Subcutaneous abdominal adipose tissue (tissue), 5 donors: ENCODE data around the gene CAMSAP3.

ENCODE experiments used
- H3K27ac ChIP-seq: one replicate; pipeline ENCODE4 v1.7.0; 2013; ENCODE audit warnings: low read depth, mild to moderate bottlenecking, inconsistent platforms, low read length, moderate library complexity
- H3K27me3 ChIP-seq, 5 donors: one replicate each; pipeline ENCODE4 v1.7.0; 2013; ENCODE audit warnings: low read length in 5 of 5, inconsistent platforms in 1 of 5; ENCODE audit not compliant: control insufficient read depth in 5 of 5, insufficient read depth in 4 of 5
- H3K36me3 ChIP-seq, 5 donors: one replicate each; pipeline ENCODE4 v1.7.0; 2013; ENCODE audit warnings: low read length in 5 of 5; ENCODE audit not compliant: control insufficient read depth in 5 of 5, insufficient read depth in 5 of 5
- H3K4me1 ChIP-seq, 5 donors: one replicate each; pipeline ENCODE4 v1.7.0; 2013; ENCODE audit warnings: low read length in 5 of 5, mild to moderate bottlenecking in 3 of 5, moderate library complexity in 1 of 5; ENCODE audit not compliant: control insufficient read depth in 5 of 5, insufficient read depth in 5 of 5
- H3K4me3 ChIP-seq, 5 donors: one replicate each; pipeline ENCODE4 v1.7.0; 2013; ENCODE audit warnings: low read length in 5 of 5, low read depth in 1 of 5
- H3K9ac ChIP-seq, 5 donors: one replicate each; pipeline ENCODE4 v1.7.0; 2013; ENCODE audit warnings: low read length in 5 of 5, mild to moderate bottlenecking in 4 of 5, moderate library complexity in 3 of 5
- H3K9me3 ChIP-seq, 5 donors: one replicate each; pipeline ENCODE4 v1.7.0; 2013; ENCODE audit warnings: low read length in 5 of 5; ENCODE audit not compliant: control insufficient read depth in 5 of 5
- donor health status: healthy.
- donor health status: healthy.
- donor health status: healthy.
- donor health status: healthy.
- donor health status: healthy.

CAMSAP3 gene

GRCh38 chr19:7554990-7555864, 40.4 kb upstream of the CAMSAP3 start:
- no peaks in the 10 kb centered on the region for H3K27me3 ChIP-seq
- peaks cover 0 to 5% (median 3%) of the 10 kb centered on the region in 5 donors for H3K4me1 ChIP-seq
- H3K9ac ChIP-seq, result no peak overlapping the region
- no peak overlapping the region for H3K4me3 ChIP-seq
- H3K36me3 ChIP-seq, result peaks cover 0 to 86% (median 64%) of the 10 kb centered on the region in 5 donors
- no peak overlapping the region for H3K27ac ChIP-seq
- peaks cover 0 to 2% (median 0%) of the 10 kb centered on the region in 5 donors for H3K9me3 ChIP-seq

DNA sequence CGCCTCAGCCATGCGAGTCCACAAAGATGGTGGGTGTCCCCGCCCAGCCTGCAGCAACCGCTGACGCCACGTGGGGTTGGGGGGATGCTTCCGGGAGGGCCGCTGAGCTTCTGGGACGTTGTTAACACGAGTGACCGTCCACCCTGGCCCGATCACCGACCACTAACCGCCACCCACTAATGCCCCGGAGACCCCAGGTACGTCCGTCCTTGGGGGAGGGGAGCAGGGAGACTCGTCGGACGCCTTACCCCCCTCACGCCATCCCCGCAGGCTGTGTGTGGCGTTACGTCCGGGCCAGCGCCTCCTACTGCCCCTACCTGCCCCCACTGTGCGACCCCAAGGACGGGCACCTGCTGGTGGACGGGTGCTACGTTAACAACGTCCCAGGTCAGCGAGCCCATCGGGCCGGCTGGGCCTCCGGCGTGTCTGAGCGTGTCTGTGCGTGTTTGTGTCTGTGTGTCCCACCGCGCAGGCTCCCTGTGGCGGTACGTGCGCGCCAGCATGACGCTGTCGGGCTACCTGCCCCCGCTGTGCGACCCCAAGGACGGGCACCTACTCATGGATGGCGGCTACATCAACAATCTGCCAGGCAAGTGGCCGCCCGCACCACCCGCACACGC, 38.9 kb upstream of the CAMSAP3 start:
- no peak overlapping the region for H3K27ac ChIP-seq
- peaks cover 0 to 90% (median 70%) of the 10 kb centered on the region in 5 donors for H3K36me3 ChIP-seq
- H3K27me3 ChIP-seq, result no peaks in the 10 kb centered on the region

DNA sequence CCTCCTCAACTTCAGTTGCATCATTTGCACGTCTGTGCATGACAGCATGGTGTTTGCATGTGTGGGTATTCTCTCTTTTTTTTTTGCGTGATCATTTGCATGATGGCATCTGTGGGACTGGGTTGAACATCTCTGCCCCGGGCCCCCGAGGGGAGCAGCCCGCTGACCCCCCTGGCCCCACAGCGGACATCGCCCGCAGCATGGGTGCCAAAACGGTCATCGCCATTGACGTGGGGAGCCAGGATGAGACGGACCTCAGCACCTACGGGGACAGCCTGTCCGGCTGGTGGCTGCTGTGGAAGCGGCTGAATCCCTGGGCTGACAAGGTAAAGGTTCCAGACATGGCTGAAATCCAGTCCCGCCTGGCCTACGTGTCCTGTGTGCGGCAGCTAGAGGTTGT, 37.0 kb upstream of the CAMSAP3 start:
- Histone ChIP-seq H3K27ac (no peak overlapping the region), H3K4me3 (no peak overlapping the region), H3K9me3 (peaks cover 0 to 5% (median 0%) of the 10 kb centered on the region in 5 donors), H3K36me3 (peaks cover 0 to 76% (median 64%) of the 10 kb centered on the region in 5 donors), H3K4me1 (no peaks in the 10 kb centered on the region), H3K27me3 (no peaks in the 10 kb centered on the region), H3K9ac (no peak overlapping the region)

More for the DNA sequence above, 38.9 kb upstream of the CAMSAP3 start:
- Histone ChIP-seq H3K4me1 (no peaks in the 10 kb centered on the region), H3K9me3 (peaks cover 0 to 5% (median 0%) of the 10 kb centered on the region in 5 donors), H3K9ac (no peak overlapping the region), H3K4me3 (no peak overlapping the region)

DNA sequence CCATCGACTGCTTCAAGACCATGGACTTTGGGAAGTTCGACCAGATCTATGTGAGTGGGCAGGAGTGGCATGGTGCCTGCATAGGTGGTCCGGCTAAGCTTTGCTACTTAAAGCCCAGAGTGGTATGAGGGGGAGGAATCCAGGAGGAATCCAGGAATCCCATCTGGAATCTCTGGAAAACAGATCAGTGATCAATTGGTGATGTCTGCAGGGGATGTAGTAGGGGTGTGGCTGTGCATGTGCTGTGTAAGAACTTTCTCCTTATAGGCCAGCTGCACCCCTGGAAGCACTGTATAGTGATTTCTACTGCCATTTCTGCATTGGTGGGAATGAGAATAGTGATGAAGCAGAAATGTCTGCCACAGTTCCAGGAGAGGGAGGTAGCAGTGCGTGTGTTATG, 36.6 kb upstream of the CAMSAP3 start:
- Histone ChIP-seq H3K9me3 (peaks cover 0 to 5% (median 0%) of the 10 kb centered on the region in 5 donors), H3K27ac (no peak overlapping the region), H3K36me3 (peaks cover 0 to 73% (median 61%) of the 10 kb centered on the region in 5 donors), H3K9ac (no peak overlapping the region), H3K4me1 (no peaks in the 10 kb centered on the region), H3K27me3 (no peaks in the 10 kb centered on the region), H3K4me3 (no peak overlapping the region)

GRCh38 chr19:7560255-7560654, 35.4 kb upstream of the CAMSAP3 start:
- H3K4me3 ChIP-seq, result no peak overlapping the region
- no peak overlapping the region for H3K27ac ChIP-seq
- peaks cover 0 to 5% (median 0%) of the 10 kb centered on the region in 5 donors for H3K9me3 ChIP-seq
- H3K9ac ChIP-seq, result no peak overlapping the region
- H3K36me3 ChIP-seq, result peaks cover 0 to 63% (median 51%) of the 10 kb centered on the region in 5 donors
- H3K4me1 ChIP-seq, result no peaks in the 10 kb centered on the region
- H3K27me3 ChIP-seq, result no peaks in the 10 kb centered on the region

DNA sequence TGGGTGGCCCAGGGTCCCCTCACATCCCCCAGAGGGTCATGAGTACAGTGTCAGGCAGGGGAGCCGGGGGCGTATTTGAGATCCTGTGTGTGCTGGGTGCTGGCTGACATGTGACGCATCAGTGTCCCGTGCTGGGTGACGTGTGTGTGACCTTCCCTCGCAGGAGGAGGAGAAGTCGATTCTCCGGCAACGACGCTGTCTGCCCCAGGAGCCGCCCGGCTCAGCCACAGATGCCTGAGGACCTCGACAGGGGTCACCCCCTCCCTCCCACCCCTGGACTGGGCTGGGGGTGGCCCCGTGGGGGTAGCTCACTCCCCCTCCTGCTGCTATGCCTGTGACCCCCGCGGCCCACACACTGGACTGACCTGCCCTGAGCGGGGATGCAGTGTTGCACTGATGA, 34.3 kb upstream of the CAMSAP3 start:
- H3K27ac ChIP-seq, result no peak overlapping the region
- peaks cover 0 to 52% (median 43%) of the 10 kb centered on the region in 5 donors for H3K36me3 ChIP-seq
- no peak overlapping the region for H3K9ac ChIP-seq
- H3K27me3 ChIP-seq, result no peaks in the 10 kb centered on the region
- peaks cover 0 to 5% (median 0%) of the 10 kb centered on the region in 5 donors for H3K9me3 ChIP-seq
- H3K4me3 ChIP-seq, result no peak overlapping the region
- H3K4me1 ChIP-seq, result no peaks in the 10 kb centered on the region

GRCh38 chr19:7562646-7563393, 32.8 kb upstream of the CAMSAP3 start:
- peaks cover 0 to 37% (median 28%) of the 10 kb centered on the region in 5 donors for H3K36me3 ChIP-seq
- H3K27ac ChIP-seq, result no peak overlapping the region
- no peak overlapping the region for H3K4me3 ChIP-seq
- H3K27me3 ChIP-seq, result no peaks in the 10 kb centered on the region
- H3K9ac ChIP-seq, result no peak overlapping the region
- H3K9me3 ChIP-seq, result peaks cover 0 to 5% (median 0%) of the 10 kb centered on the region in 5 donors
- no peaks in the 10 kb centered on the region for H3K4me1 ChIP-seq

GRCh38 chr19:7564866-7565265, 30.8 kb upstream of the CAMSAP3 start:
- Histone ChIP-seq H3K4me1 (no peaks in the 10 kb centered on the region), H3K4me3 (no peak overlapping the region), H3K27me3 (no peaks in the 10 kb centered on the region), H3K27ac (no peak overlapping the region), H3K36me3 (peaks cover 0 to 17% (median 13%) of the 10 kb centered on the region in 5 donors), H3K9ac (no peak overlapping the region), H3K9me3 (peaks cover 0 to 5% (median 0%) of the 10 kb centered on the region in 5 donors)

DNA sequence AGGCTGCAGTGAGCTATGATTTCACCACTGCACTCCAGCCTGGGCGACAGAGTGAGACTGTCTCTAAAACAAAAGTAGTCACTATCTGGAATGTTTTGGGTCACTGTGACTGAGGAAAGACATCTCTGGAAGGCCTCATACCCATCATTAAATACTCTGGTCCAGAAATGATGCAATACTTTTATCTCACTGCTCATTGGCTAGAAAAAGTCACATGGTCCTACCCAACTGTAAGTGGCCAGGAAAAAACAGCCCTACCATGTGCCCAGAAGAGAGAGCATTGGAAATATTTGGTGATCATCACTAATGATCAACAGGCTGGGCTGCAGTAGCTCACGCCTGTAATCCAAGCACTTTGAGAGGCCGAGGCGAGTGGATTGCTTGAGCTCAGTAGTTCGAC, 30.3 kb upstream of the CAMSAP3 start:
- H3K4me3 ChIP-seq, result no peak overlapping the region
- H3K4me1 ChIP-seq, result no peaks in the 10 kb centered on the region
- H3K36me3 ChIP-seq, result peaks cover 0 to 15% (median 10%) of the 10 kb centered on the region in 5 donors
- H3K9ac ChIP-seq, result no peak overlapping the region
- H3K27me3 ChIP-seq, result no peaks in the 10 kb centered on the region
- H3K9me3 ChIP-seq, result peaks cover 0 to 2% (median 0%) of the 10 kb centered on the region in 5 donors
- H3K27ac ChIP-seq, result no peak overlapping the region
